Measurements from ENCODE around the gene PTPRU. TPM values are rescaled to one million over a fixed set of nuclear protein-coding genes. Genes with fewer than 3 reads are reported as not detected.
"Not testable (repeated sequence)": the region's sequence is repeated elsewhere in the genome, so short reads cannot be mapped to it uniquely, and the experiment has no call there.

The PTPRU gene
- total RNA-seq, 1 donor from 2014 or later: 3.5 TPM

- Mint-ChIP-seq H3K36me3 (ENCODE audit: unreplicated experiment) (peaks cover 21% of the 10 kb centered on the region), H3K4me1 (ENCODE audit: unreplicated experiment) (no peaks in the 10 kb centered on the region), H3K9me3 (ENCODE audit: unreplicated experiment) (no peaks in the 10 kb centered on the region), H3K27ac (ENCODE audit: unreplicated experiment) (no peak overlapping the region), H3K27me3 (ENCODE audit: unreplicated experiment) (no peaks in the 10 kb centered on the region), H3K4me3 (ENCODE audit: unreplicated experiment) (no peak overlapping the region)
- DNase-seq (ENCODE audit: extremely low spot score, unreplicated experiment): no peak
- no peak for TF ChIP-seq CTCF (IDR thresholded peaks at IDR 0.05)
Observed at GRCh38 chr1:29211086-29212030, 25.0 kb upstream of the PTPRU start.

DNA sequence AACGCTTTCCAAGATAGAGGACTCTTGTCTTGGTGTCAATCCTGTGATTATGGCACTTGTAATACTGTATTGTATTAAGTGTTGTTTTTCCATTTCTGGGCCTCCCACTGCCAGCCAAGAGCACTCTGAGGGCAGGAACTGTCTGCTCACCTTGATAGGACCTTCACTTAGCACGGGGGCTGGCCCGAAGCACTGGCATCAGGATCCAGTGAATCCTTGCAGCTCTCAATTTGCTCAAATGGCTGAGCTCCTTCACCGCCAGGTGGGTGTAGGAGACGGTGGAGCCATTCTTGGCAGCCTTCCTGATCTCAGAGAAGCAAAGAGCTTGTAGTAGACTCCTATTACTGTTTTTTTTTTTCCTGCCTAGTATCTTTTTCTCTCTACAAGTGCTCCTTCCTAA, 23.3 kb upstream of the PTPRU start:
- Mint-ChIP-seq H3K4me3 (ENCODE audit: unreplicated experiment) (no peak overlapping the region), H3K36me3 (ENCODE audit: unreplicated experiment) (peaks cover 21% of the 10 kb centered on the region), H3K27ac (ENCODE audit: unreplicated experiment) (no peak overlapping the region), H3K9me3 (ENCODE audit: unreplicated experiment) (no peaks in the 10 kb centered on the region), H3K4me1 (ENCODE audit: unreplicated experiment) (no peaks in the 10 kb centered on the region), H3K27me3 (ENCODE audit: unreplicated experiment) (no peaks in the 10 kb centered on the region)
- DNase-seq (ENCODE audit: extremely low spot score, unreplicated experiment): no peak
- TF ChIP-seq CTCF (IDR thresholded peaks at IDR 0.05): no peak

DNA sequence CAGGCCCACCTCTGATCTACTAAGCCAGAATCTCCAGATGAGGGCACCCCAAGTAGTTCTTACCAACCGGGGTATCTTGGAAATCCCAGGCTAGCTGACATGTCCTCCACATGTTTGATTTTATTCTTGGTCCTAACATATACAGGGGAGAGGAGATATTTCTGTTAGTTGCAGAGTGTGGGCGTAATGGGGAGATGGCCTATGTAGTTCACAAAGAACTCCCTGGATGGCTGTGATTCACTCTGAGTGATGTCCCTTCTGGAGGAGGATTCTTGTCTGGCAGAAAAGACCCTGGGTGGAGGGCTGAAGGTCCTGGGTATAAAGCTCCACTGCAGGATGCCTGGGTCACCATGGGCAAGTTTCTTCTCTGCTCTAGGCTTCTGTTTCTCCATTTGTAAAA, 18.7 kb upstream of the PTPRU start:
- Mint-ChIP-seq H3K9me3 (ENCODE audit: unreplicated experiment) (no peaks in the 10 kb centered on the region), H3K4me1 (ENCODE audit: unreplicated experiment) (no peaks in the 10 kb centered on the region), H3K36me3 (ENCODE audit: unreplicated experiment) (peaks cover 20% of the 10 kb centered on the region), H3K27ac (ENCODE audit: unreplicated experiment) (no peak overlapping the region), H3K27me3 (ENCODE audit: unreplicated experiment) (no peaks in the 10 kb centered on the region), H3K4me3 (ENCODE audit: unreplicated experiment) (no peak overlapping the region)
- TF ChIP-seq CTCF (IDR thresholded peaks at IDR 0.05): no peak
- DNase-seq (ENCODE audit: extremely low spot score, unreplicated experiment): no peak

GRCh38 chr1:29218223-29218622, 18.1 kb upstream of the PTPRU start:
- no peak overlapping the region for H3K4me3 Mint-ChIP-seq (ENCODE audit: unreplicated experiment)
- H3K4me1 Mint-ChIP-seq (ENCODE audit: unreplicated experiment): no peaks in the 10 kb centered on the region
- peaks cover 18% of the 10 kb centered on the region for H3K36me3 Mint-ChIP-seq (ENCODE audit: unreplicated experiment)
- no peak for TF ChIP-seq CTCF (IDR thresholded peaks at IDR 0.05)
- DNase-seq (ENCODE audit: extremely low spot score, unreplicated experiment): no peak
- no peak overlapping the region for H3K27ac Mint-ChIP-seq (ENCODE audit: unreplicated experiment)
- no peaks in the 10 kb centered on the region for H3K9me3 Mint-ChIP-seq (ENCODE audit: unreplicated experiment)
- H3K27me3 Mint-ChIP-seq (ENCODE audit: unreplicated experiment): no peaks in the 10 kb centered on the region

DNA sequence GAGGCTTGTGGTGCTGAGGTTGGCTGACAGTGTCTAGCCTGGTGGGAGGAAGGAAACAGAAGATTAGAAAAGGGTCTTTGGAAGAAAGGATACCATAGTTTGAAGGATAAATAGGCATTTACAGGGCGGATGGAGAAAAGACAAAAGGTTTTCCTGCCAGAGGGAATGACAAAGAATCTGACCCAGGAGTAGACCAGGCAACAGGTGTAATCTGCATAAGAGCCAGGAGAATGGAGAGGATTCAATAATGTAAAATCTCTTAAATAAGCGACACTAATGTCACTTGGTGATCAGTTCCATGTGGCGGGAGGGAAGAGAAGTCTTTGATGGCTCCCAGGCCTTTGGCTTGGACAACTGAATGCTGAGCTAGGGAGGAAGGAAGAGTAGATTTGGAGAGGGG, 15.0 kb upstream of the PTPRU start:
- no peak overlapping the region for H3K4me3 Mint-ChIP-seq (ENCODE audit: unreplicated experiment)
- no peaks in the 10 kb centered on the region for H3K9me3 Mint-ChIP-seq (ENCODE audit: unreplicated experiment)
- no peaks in the 10 kb centered on the region for H3K4me1 Mint-ChIP-seq (ENCODE audit: unreplicated experiment)

DNA sequence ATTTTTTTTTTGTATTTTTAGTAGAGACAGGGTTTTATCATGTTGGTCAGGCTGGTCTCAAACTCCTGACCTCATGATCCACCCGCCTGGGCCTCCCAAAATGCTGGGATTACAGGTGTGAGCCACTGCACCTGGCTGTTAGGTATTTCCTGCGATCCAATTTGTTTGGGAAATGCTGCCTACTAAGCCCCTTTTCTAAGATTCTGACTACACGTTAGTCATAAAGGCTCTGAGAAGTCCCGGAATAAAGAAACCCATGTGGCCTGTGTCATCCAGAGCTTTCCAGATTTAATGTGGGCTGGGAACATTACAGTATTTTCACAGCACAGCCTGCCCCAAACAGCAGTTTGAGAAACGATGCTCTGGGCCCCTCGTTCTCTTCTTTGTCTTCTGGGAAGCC, 14.1 kb upstream of the PTPRU start:
- not testable (repeated sequence) for H3K4me3 Mint-ChIP-seq (ENCODE audit: unreplicated experiment); H3K9me3 Mint-ChIP-seq (ENCODE audit: unreplicated experiment)

More for the DNA sequence above, 15.0 kb upstream of the PTPRU start:
- DNase-seq (ENCODE audit: extremely low spot score, unreplicated experiment): no peak
- no peak for TF ChIP-seq CTCF (IDR thresholded peaks at IDR 0.05)
- Mint-ChIP-seq H3K36me3 (ENCODE audit: unreplicated experiment) (peaks cover 10% of the 10 kb centered on the region), H3K27me3 (ENCODE audit: unreplicated experiment) (no peaks in the 10 kb centered on the region), H3K27ac (ENCODE audit: unreplicated experiment) (no peak overlapping the region)

More for the DNA sequence above, 14.1 kb upstream of the PTPRU start:
- not testable (repeated sequence) for DNase-seq (ENCODE audit: extremely low spot score, unreplicated experiment); H3K27me3 Mint-ChIP-seq (ENCODE audit: unreplicated experiment); H3K27ac Mint-ChIP-seq (ENCODE audit: unreplicated experiment); H3K4me1 Mint-ChIP-seq (ENCODE audit: unreplicated experiment); H3K36me3 Mint-ChIP-seq (ENCODE audit: unreplicated experiment)

Measured in osteocyte (in vitro differentiated cells).